NT2/D1 (cell line): Measurements from ENCODE around the gene SH3RF1.

Experiments used
- SUZ12 ChIP-seq: IDR thresholded peaks from 2 replicates; pipeline ENCODE4 v1.6.1; 2011; ENCODE audit not compliant: insufficient read length, insufficient read depth; ENCODE audit errors: extremely low read depth
- YY1 ChIP-seq: IDR thresholded peaks from 2 replicates; pipeline ENCODE4 v1.6.1; 2011; ENCODE audit not compliant: insufficient read length, insufficient read depth
- ZNF274 ChIP-seq: IDR thresholded peaks from 2 replicates; pipeline ENCODE4 v1.6.1; 2011; ENCODE audit warnings: mild to moderate bottlenecking, low read depth, low read length

DNA sequence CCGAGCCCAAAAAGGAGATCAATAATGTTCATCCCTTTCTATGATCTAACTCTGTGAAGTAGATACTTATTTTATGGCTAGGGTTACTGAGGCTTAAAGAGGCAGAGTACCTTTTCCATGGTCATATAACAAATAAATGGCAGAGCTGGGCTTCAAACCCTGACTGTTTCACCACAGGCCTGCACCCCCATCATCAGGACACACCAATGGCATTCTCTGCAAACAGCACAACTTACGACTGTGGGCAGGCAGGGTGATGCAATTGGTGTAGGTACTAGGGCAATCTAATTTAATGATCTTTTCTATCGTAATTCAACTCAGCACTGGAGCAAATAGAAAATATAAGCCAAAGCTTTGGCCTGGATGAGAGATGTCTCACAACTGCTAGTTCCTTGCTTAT is 141.9 kb downstream of the SH3RF1 start:
- TF ChIP-seq YY1 (no peak), ZNF274 (no peak), SUZ12 (no peak)
